ENCODE measurements around the gene HOXB9.

DNA sequence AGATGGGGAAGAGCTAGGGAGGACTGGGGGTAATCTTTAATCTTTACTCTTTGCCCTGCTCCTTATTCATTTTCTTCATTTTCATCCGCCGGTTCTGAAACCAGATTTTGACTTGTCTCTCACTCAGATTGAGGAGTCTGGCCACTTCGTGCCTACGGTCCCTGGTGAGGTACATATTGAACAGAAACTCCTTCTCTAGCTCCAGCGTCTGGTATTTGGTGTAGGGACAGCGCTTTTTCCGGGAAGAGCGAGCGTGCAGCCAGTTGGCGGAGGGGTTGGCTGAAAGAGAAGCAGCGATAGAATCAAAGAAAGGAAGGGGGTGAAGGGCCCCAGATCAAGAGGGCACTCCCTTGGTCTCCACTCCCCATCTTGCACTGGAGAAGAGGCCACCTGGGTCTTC lies 3.3 kb downstream of the HOXB9 start:
- TF ChIP-seq ESRRG (CRISPR knock-in tag; IDR thresholded peaks at IDR 0.05) (no peak), ISL1 (CRISPR knock-in tag; IDR thresholded peaks at IDR 0.05) (no peak)
- TF ChIP-seq, protein P1, sequence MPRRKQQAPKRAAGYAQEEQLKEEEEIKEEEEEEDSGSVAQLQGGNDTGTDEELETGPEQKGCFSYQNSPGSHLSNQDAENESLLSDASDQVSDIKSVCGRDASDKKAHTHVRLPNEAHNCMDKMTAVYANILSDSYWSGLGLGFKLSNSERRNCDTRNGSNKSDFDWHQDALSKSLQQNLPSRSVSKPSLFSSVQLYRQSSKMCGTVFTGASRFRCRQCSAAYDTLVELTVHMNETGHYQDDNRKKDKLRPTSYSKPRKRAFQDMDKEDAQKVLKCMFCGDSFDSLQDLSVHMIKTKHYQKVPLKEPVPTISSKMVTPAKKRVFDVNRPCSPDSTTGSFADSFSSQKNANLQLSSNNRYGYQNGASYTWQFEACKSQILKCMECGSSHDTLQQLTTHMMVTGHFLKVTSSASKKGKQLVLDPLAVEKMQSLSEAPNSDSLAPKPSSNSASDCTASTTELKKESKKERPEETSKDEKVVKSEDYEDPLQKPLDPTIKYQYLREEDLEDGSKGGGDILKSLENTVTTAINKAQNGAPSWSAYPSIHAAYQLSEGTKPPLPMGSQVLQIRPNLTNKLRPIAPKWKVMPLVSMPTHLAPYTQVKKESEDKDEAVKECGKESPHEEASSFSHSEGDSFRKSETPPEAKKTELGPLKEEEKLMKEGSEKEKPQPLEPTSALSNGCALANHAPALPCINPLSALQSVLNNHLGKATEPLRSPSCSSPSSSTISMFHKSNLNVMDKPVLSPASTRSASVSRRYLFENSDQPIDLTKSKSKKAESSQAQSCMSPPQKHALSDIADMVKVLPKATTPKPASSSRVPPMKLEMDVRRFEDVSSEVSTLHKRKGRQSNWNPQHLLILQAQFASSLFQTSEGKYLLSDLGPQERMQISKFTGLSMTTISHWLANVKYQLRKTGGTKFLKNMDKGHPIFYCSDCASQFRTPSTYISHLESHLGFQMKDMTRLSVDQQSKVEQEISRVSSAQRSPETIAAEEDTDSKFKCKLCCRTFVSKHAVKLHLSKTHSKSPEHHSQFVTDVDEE (CRISPR knock-in tag; IDR thresholded peaks at IDR 0.05): no peak

Data from SK-N-SH treated with all-trans-retinoic acid at 6 μM for 48 hours (cell line).